Adrenal gland (tissue), 12 donors: Measurements from ENCODE around the gene CX3CR1. TPM values are rescaled to one million over a fixed set of nuclear protein-coding genes. Genes with fewer than 3 reads are reported as not detected.

Experiments used
- DNase-seq, 7 donors: peaks; one replicate each; pipeline ENCODE4 v3.0.0-alpha.2; 2019 to 2020
- H3K27ac ChIP-seq, 5 donors: fragments of 200-600 bp; sonication (generic) in 4 of 5; 1 replicate in 3 of 5; 2 replicates in 2 of 5; pipeline versions ENCODE4 v1.5.1 to v1.8.0; 2016 to 2020; ENCODE audit warnings: mild to moderate bottlenecking in 1 of 5
- H3K27me3 ChIP-seq: fragments of 200-600 bp; 2 replicates; pipeline ENCODE4 v1.8.0; 2021
- H3K36me3 ChIP-seq, 2 donors: fragments of 200-600 bp; replicated peaks in 1 of 2; 1 replicate in 1 of 2; 2 replicates in 1 of 2; pipeline versions ENCODE4 v1.5.1 to v1.8.0; 2018 to 2022
- H3K4me1 ChIP-seq, 2 donors: fragments of 200-600 bp; replicated peaks in 1 of 2; 1 replicate in 1 of 2; 2 replicates in 1 of 2; pipeline versions ENCODE4 v1.5.1 to v1.8.0; 2018 to 2021
- H3K4me3 ChIP-seq, 4 donors: fragments of 200-600 bp; sonication (generic) in 3 of 4; one replicate each; pipeline ENCODE4 v1.5.1; 2016 to 2018
- H3K9me3 ChIP-seq, 3 donors: fragments of 200-600 bp; sonication (generic) in 1 of 3; replicated peaks in 1 of 3; 1 replicate in 2 of 3; 2 replicates in 1 of 3; pipeline versions ENCODE4 v1.5.1 to v1.8.0; 2016 to 2021
- POLR2A ChIP-seq, 2 donors: fragments of 450-650 bp; IDR thresholded peaks; one replicate each; pipeline ENCODE4 v1.6.1; 2017; ENCODE audit warnings: antibody characterized with exemption in 2 of 2, mild to moderate bottlenecking in 2 of 2, moderate library complexity in 1 of 2
- WGBS, 4 donors: extraction: QIAGEN DNeasy Blood & Tissue Kit in 2 of 4; methylation state at CpG; one replicate each; pipeline versions ENCODE4 v1.1.5 to v1.1.7; 2013 to 2017; 5-methylcytosine and 5-hydroxymethylcytosine counted together
- intact Hi-C, 2 donors: fragments of 100-400 bp; cut with DNase I; formaldehyde crosslinking; loops; one replicate each; pipeline versions ENCODE4 v1.14.1 to v1.15.0; 2022 to 2023
- polyA plus RNA-seq, 3 donors: library from polyadenylated mRNA; stranded (reverse); fragments of 200-250 nt in 2 of 3; fragments of 350-450 nt in 1 of 3; fragmentation: Illumina TruSeq in 1 of 3; extraction: RNeasy Lipid Tissue Mini Kit (QIAGEN cat#74804) in 1 of 3; gene quantifications; one replicate each; pipeline ENCODE4 v1.2.3, GENCODE V29; 2013 to 2014
- total RNA-seq, 9 donors: library from RNA; depleted of rRNA in 4 of 9; stranded (reverse); fragments of >200 nt in 4 of 9; fragments of 120-200 nt in 1 of 9; fragmentation: NEBNext Ultra II Directional in 1 of 9; extraction: Animal tissue kit (Norgen Biotek cat#: 25700) in 1 of 9; gene quantifications; one replicate each; pipeline versions ENCODE4 v1.1.0 to v1.2.4, GENCODE V29; 2013 to 2023
- TF ChIP-seq, protein P1 (sequence below), 6 experiments: fragments of 450-650 bp in 4 of 6; fragments of 200-600 bp in 2 of 6; sonication (generic) in 1 of 6; IDR thresholded peaks; 1 replicate in 5 of 6; 2 replicates in 1 of 6; pipeline versions ENCODE4 v1.5.1 to v1.8.0; 2016 to 2021; ENCODE audit warnings: antibody characterized with exemption in 6 of 6, mild to moderate bottlenecking in 2 of 6, moderate library complexity in 1 of 6
- donor health status: healthy with polysubstance abuse.
- donor health status: Bipolar disorder and iron deficiency.
- donor health status: DM: yes; HTN: yes; CAD: no.
- donor health status: DM: no; HTN: no; CAD: no.
- donor health status: DM: no; HTN: no; CAD: no.
- donor health status: DM: yes; HTN: yes; CAD: no.

Gene CX3CR1
- total and polyA plus RNA-seq, 12 donors: 0.16 to 3.1 (median 1.4) TPM; not detected in 1

DNA sequence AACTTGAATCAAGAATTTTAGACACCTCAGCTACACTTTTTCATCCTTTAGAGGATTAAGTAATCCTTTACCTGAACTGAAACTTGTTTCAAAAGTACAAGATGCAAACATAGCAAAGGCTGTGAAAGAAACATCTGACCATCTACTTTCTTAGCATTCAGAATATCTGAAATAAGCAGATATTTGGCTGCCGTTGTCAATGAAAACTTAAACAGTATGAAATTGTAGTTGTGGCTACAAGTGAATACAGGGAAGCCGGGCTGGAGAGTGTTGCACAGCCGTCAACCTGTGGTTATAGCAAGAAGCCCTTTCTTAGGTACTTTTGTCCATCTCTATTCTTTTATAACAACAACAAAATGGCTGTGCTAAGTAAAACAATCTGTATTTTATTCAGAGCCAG lies 6.9 kb upstream of the CX3CR1 start:
- no peak for DNase-seq
- Histone ChIP-seq H3K4me1 (no peaks in the 10 kb centered on the region), H3K9me3 (no peaks in the 10 kb centered on the region), H3K27me3 (no peaks in the 10 kb centered on the region), H3K27ac (no peak overlapping the region), H3K4me3 (no peak overlapping the region), H3K36me3 (no peaks in the 10 kb centered on the region)
- 81 to 89% (median 84%) methylated on average over 3 of the region's 3 CpGs for WGBS, 4 donors
- TF ChIP-seq, protein P1, sequence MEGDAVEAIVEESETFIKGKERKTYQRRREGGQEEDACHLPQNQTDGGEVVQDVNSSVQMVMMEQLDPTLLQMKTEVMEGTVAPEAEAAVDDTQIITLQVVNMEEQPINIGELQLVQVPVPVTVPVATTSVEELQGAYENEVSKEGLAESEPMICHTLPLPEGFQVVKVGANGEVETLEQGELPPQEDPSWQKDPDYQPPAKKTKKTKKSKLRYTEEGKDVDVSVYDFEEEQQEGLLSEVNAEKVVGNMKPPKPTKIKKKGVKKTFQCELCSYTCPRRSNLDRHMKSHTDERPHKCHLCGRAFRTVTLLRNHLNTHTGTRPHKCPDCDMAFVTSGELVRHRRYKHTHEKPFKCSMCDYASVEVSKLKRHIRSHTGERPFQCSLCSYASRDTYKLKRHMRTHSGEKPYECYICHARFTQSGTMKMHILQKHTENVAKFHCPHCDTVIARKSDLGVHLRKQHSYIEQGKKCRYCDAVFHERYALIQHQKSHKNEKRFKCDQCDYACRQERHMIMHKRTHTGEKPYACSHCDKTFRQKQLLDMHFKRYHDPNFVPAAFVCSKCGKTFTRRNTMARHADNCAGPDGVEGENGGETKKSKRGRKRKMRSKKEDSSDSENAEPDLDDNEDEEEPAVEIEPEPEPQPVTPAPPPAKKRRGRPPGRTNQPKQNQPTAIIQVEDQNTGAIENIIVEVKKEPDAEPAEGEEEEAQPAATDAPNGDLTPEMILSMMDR (IDR thresholded peaks at IDR 0.05): no peak
- TF ChIP-seq POLR2A (IDR thresholded peaks at IDR 0.05): no peak
- intact Hi-C loops: loop anchor here (5.0 kb wide), 4 partner anchors 74 to 159 kb away; partner anchors contain the start of gene XIRP1 (in 1 of the 2)

DNA sequence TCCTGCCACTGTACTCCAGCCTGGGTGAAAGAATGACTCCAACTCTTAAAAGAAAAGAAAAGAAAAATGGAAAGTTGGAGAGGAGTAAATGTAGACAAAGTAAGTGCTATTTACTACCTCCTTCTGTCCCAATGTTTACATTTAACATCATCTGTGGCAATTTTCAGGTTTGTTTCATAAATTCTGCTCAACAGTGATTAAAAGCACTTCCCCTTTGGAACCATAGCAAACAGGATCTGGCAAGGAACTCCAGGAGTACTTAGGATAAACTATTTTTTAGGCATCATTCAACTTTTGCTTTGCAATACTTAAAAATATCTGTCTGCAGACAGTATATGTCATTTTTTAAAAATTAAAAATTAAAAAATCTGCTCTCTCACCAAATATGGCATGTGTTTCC lies 5.5 kb upstream of the CX3CR1 start:
- Histone ChIP-seq H3K4me1 (no peaks in the 10 kb centered on the region), H3K27ac (no peak overlapping the region), H3K36me3 (no peaks in the 10 kb centered on the region), H3K9me3 (no peaks in the 10 kb centered on the region), H3K27me3 (no peaks in the 10 kb centered on the region), H3K4me3 (no peak overlapping the region)
- no peak for DNase-seq
- intact Hi-C loops: loop anchor here (5.0 kb wide), 4 partner anchors 73 to 158 kb away; partner anchors contain the start of gene XIRP1 (in 1 of the 2)
- TF ChIP-seq, protein P1 (IDR thresholded peaks at IDR 0.05): no peak
- no peak for TF ChIP-seq POLR2A (IDR thresholded peaks at IDR 0.05)

DNA sequence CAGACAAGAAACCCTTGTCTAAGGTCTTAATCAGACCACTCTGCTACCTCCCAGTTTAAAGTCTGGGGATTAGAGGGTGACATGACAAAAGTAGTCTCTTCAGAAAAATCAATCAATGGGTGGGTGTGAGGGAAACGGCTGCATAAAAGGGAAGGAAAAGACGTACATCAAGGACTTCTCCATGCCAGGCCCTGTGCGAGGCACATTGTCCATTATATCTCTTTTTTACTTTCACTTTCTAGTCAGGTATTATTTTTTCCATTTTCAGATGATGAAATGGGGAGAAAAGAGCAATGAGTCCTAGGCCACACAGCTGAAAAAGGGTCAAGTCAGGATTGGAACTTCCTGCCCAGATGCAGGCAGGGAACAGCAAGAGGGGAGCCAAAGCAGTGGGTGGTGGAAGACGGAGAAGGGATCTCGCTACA lies 4.6 kb upstream of the CX3CR1 start:
- Histone ChIP-seq H3K9me3 (no peaks in the 10 kb centered on the region), H3K27ac (no peak overlapping the region), H3K36me3 (no peaks in the 10 kb centered on the region), H3K4me1 (no peaks in the 10 kb centered on the region), H3K4me3 (no peak overlapping the region), H3K27me3 (no peaks in the 10 kb centered on the region)
- intact Hi-C loops: no loop called here
- TF ChIP-seq, protein P1 (IDR thresholded peaks at IDR 0.05): no peak
- TF ChIP-seq POLR2A (IDR thresholded peaks at IDR 0.05): no peak
- peak in 1 of 7 donors; percentile 46 for DNase-seq
- WGBS, 4 donors: 58 to 67% (median 62%) methylated on average over 5 of the region's 5 CpGs

DNA sequence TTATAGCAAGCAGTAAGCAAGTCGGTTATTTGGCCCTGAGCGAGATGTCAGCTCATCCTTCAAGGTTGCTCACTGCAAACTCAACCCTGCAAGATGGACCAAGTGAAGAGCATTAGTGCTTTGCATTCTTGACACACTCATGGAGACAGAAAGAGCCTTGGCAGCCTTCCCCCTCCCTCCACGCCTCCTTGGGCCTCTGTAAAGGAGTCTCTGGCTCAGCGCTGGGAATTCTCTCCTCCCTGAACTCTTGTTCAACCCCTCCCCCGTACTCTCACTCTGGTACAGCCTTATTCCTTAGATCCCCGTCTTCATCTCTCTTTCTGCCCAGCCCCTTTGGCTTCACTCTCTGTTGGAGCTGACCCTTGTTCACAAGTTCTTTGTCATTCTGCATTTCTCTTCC lies 2.2 kb upstream of the CX3CR1 start:
- no peaks in the 10 kb centered on the region for H3K27me3 ChIP-seq
- no peak overlapping the region for H3K4me3 ChIP-seq
- TF ChIP-seq, protein P1 (IDR thresholded peaks at IDR 0.05): no peak
- TF ChIP-seq POLR2A (IDR thresholded peaks at IDR 0.05): no peak
- no peaks in the 10 kb centered on the region for H3K9me3 ChIP-seq
- intact Hi-C loops: no loop called here
- H3K4me1 ChIP-seq: no peaks in the 10 kb centered on the region
- peak in 1 of 7 donors; percentile 18 for DNase-seq
- WGBS, 4 donors: 70 to 77% (median 73%) methylated on average over 6 of the region's 6 CpGs
- no peaks in the 10 kb centered on the region for H3K36me3 ChIP-seq
- no peak overlapping the region for H3K27ac ChIP-seq
